ENCODE data around the gene NOP16.

GRCh38 chr5:176389135-176390123 is 1.0 kb upstream of the NOP16 start:
- peak; percentile 76 for TF ChIP-seq POLR2A (IDR thresholded peaks at IDR 0.05; ENCODE audit: low read depth, low read length)
- peak; percentile 49; the same call in 1 of the 2 replicates for TF ChIP-seq TAF1 (IDR thresholded peaks at IDR 0.05; ENCODE audit: borderline replicate concordance, low read depth, low read length)
- peak; percentile 87 for TF ChIP-seq POLR2AphosphoS5 (IDR thresholded peaks at IDR 0.05; ENCODE audit: low read depth, low read length)
